ENCODE results near the gene XYLT1.

Gene XYLT1

GRCh38 chr16:17302214-17302613, 168.5 kb downstream of the XYLT1 start:
- no peak for FAIRE-seq

GRCh38 chr16:17301593-17302135, 169.1 kb downstream of the XYLT1 start:
- FAIRE-seq: no peak

- FAIRE-seq: no peak
Observed at GRCh38 chr16:17301184-17301583, 169.6 kb downstream of the XYLT1 start.

GRCh38 chr16:17299790-17300189, 171.0 kb downstream of the XYLT1 start:
- FAIRE-seq: no peak

- FAIRE-seq: no peak
Observed at GRCh38 chr16:17298238-17298637, 172.5 kb downstream of the XYLT1 start.

- no peak for FAIRE-seq
Observed at GRCh38 chr16:17296431-17296830, 174.3 kb downstream of the XYLT1 start.

- no peak for FAIRE-seq
Observed at GRCh38 chr16:17295948-17296347, 174.8 kb downstream of the XYLT1 start.

- no peak for FAIRE-seq
Observed at GRCh38 chr16:17294856-17295255, 175.9 kb downstream of the XYLT1 start.

- no peak for FAIRE-seq
Observed at GRCh38 chr16:17293813-17294558, 176.8 kb downstream of the XYLT1 start.

GRCh38 chr16:17291289-17291688, 179.5 kb downstream of the XYLT1 start:
- FAIRE-seq: no peak

GRCh38 chr16:17289674-17290635, 180.8 kb downstream of the XYLT1 start:
- FAIRE-seq: no peak

GRCh38 chr16:17289050-17289449, 181.7 kb downstream of the XYLT1 start:
- no peak for FAIRE-seq

GRCh38 chr16:17287166-17287800, 183.5 kb downstream of the XYLT1 start:
- FAIRE-seq: no peak

GRCh38 chr16:17286443-17286842, 184.3 kb downstream of the XYLT1 start:
- FAIRE-seq: no peak

- no peak for FAIRE-seq
Observed at GRCh38 chr16:17283016-17283415, 187.7 kb downstream of the XYLT1 start.

GRCh38 chr16:17282247-17282646, 188.5 kb downstream of the XYLT1 start:
- FAIRE-seq: no peak

GRCh38 chr16:17281052-17281451, 189.7 kb downstream of the XYLT1 start:
- no peak for FAIRE-seq

- no peak for FAIRE-seq
Observed at GRCh38 chr16:17278988-17279387, 191.8 kb downstream of the XYLT1 start.

- FAIRE-seq: no peak
Observed at GRCh38 chr16:17277981-17278381, 192.8 kb downstream of the XYLT1 start.

- no peak for FAIRE-seq
Observed at GRCh38 chr16:17276610-17277009, 194.2 kb downstream of the XYLT1 start.

- no peak for FAIRE-seq
Observed at GRCh38 chr16:17276010-17276530, 194.7 kb downstream of the XYLT1 start.

- FAIRE-seq: no peak
Observed at GRCh38 chr16:17275076-17276009, 195.4 kb downstream of the XYLT1 start.
